GM19468 (cell line): ENCODE data around the gene DYNC1I1.

Experiments
- ATAC-seq: cut with Tn5 transposase; IDR thresholded peaks from one replicate; pipeline ENCODE4 v1.9.1; 2021; ENCODE audit warnings: mild to moderate bottlenecking, moderate library complexity, moderate number of reproducible peaks; ENCODE audit not compliant: unreplicated experiment; ENCODE audit errors: extremely low read depth

Gene DYNC1I1

GRCh38 chr7:95788258-95788657, 15.9 kb downstream of the DYNC1I1 start:
- no peak for ATAC-seq

- ATAC-seq: no peak
Observed at GRCh38 chr7:95788884-95789283, 16.5 kb downstream of the DYNC1I1 start.

- ATAC-seq: no peak
Observed at GRCh38 chr7:95793658-95794057, 21.3 kb downstream of the DYNC1I1 start.

- no peak for ATAC-seq
Observed at GRCh38 chr7:95794917-95795515, 22.7 kb downstream of the DYNC1I1 start.

GRCh38 chr7:95796617-95797016, 24.3 kb downstream of the DYNC1I1 start:
- ATAC-seq: no peak

- ATAC-seq: no peak
Observed at GRCh38 chr7:95798401-95798930, 26.1 kb downstream of the DYNC1I1 start.

- no peak for ATAC-seq
Observed at GRCh38 chr7:95800787-95801186, 28.4 kb downstream of the DYNC1I1 start.

GRCh38 chr7:95802270-95802669, 29.9 kb downstream of the DYNC1I1 start:
- ATAC-seq: no peak

- no peak for ATAC-seq
Observed at GRCh38 chr7:95804052-95804451, 31.7 kb downstream of the DYNC1I1 start.

GRCh38 chr7:95805909-95806308, 33.6 kb downstream of the DYNC1I1 start:
- ATAC-seq: no peak

- no peak for ATAC-seq
Observed at GRCh38 chr7:95808396-95808795, 36.0 kb downstream of the DYNC1I1 start.

GRCh38 chr7:95811846-95812445, 39.6 kb downstream of the DYNC1I1 start:
- ATAC-seq: no peak

GRCh38 chr7:95814721-95815120, 42.4 kb downstream of the DYNC1I1 start:
- no peak for ATAC-seq

- ATAC-seq: no peak
Observed at GRCh38 chr7:95817866-95818640, 45.7 kb downstream of the DYNC1I1 start.

- no peak for ATAC-seq
Observed at GRCh38 chr7:95820778-95821177, 48.4 kb downstream of the DYNC1I1 start.

GRCh38 chr7:95822717-95823116, 50.4 kb downstream of the DYNC1I1 start:
- no peak for ATAC-seq

GRCh38 chr7:95824616-95825015, 52.3 kb downstream of the DYNC1I1 start:
- no peak for ATAC-seq

- no peak for ATAC-seq
Observed at GRCh38 chr7:95828824-95829790, 56.8 kb downstream of the DYNC1I1 start.

- ATAC-seq: no peak
Observed at GRCh38 chr7:95840953-95841950, 68.9 kb downstream of the DYNC1I1 start.
